ENCODE measurements around the gene RASSF3. TPM values are rescaled to one million over a fixed set of nuclear protein-coding genes. Genes with fewer than 3 reads are reported as not detected.

Gene RASSF3
- total RNA-seq, 1 donor from 2014 or later = 96.5 TPM

- Histone ChIP-seq H3K27me3 (no peaks in the 10 kb centered on the region), H3K36me3 (peaks cover 82% of the 10 kb centered on the region), H3K4me1 (peaks cover 25% of the 10 kb centered on the region), H3K27ac (no peak overlapping the region), H3K4me3 (no peak overlapping the region), H3K9me3 (no peaks in the 10 kb centered on the region)
- intact Hi-C loops (cut with DNase I) = no loop called here
- no peak for DNase-seq
- no peak for ATAC-seq
- TF ChIP-seq, protein P1, sequence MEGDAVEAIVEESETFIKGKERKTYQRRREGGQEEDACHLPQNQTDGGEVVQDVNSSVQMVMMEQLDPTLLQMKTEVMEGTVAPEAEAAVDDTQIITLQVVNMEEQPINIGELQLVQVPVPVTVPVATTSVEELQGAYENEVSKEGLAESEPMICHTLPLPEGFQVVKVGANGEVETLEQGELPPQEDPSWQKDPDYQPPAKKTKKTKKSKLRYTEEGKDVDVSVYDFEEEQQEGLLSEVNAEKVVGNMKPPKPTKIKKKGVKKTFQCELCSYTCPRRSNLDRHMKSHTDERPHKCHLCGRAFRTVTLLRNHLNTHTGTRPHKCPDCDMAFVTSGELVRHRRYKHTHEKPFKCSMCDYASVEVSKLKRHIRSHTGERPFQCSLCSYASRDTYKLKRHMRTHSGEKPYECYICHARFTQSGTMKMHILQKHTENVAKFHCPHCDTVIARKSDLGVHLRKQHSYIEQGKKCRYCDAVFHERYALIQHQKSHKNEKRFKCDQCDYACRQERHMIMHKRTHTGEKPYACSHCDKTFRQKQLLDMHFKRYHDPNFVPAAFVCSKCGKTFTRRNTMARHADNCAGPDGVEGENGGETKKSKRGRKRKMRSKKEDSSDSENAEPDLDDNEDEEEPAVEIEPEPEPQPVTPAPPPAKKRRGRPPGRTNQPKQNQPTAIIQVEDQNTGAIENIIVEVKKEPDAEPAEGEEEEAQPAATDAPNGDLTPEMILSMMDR (IDR thresholded peaks at IDR 0.05) = no peak
Measured at GRCh38 chr12:64745980-64746379, 135.7 kb downstream of the RASSF3 start.

GRCh38 chr12:64746663-64747062, 136.4 kb downstream of the RASSF3 start:
- Histone ChIP-seq H3K9me3 (no peaks in the 10 kb centered on the region), H3K27ac (no peak overlapping the region), H3K4me3 (no peak overlapping the region), H3K27me3 (no peaks in the 10 kb centered on the region), H3K36me3 (peaks cover 82% of the 10 kb centered on the region), H3K4me1 (peaks cover 25% of the 10 kb centered on the region)
- TF ChIP-seq, protein P1 (IDR thresholded peaks at IDR 0.05) = no peak
- DNase-seq (no peak), ATAC-seq (peak; percentile 55)
- intact Hi-C loops (cut with DNase I) = no loop called here

Small RNA genes lying within 50 kb of the gene (microRNA-seq; reads per million reads assigned to microRNA genes)
- gene MIR548C (ENCODE audit: borderline microRNAs expressed) (not detected), gene MIR548Z (ENCODE audit: borderline microRNAs expressed) (not detected)

Other genes with a start within 250 kb of the RASSF3 start
- not detected for gene C12orf56, start 219.7 kb upstream of the RASSF3 start, total RNA-seq
- 65.8 TPM for gene XPOT, start 206.1 kb upstream of the RASSF3 start, total RNA-seq
- gene TBK1, start 158.4 kb upstream of the RASSF3 start, total RNA-seq = 28.2 TPM
- 188 TPM for gene GNS, start 148.9 kb downstream of the RASSF3 start, total RNA-seq
- gene TBC1D30, start 214.2 kb downstream of the RASSF3 start, total RNA-seq = 14.8 TPM

Measured in upper lobe of right lung (tissue), 1 donor.